Bronchial epithelial cell (primary cell): Measurements from ENCODE around the gene FHL2. TPM values are rescaled to one million over a fixed set of nuclear protein-coding genes. Genes with fewer than 3 reads are reported as not detected.

Experiments
- DNase-seq: peaks from one replicate; pipeline ENCODE4 v3.0.0-alpha.2; 2010; ENCODE audit warnings: low read depth
- FAIRE-seq: peaks from 2 replicates; lab custom pipeline; 2011; peaks lifted over from hg19 to GRCh38; lab: Jason Lieb, UNC
- H3K27me3 ChIP-seq: 2 replicates; pipeline ENCODE4 v1.5.1; 2011; ENCODE audit warnings: low read length; ENCODE audit not compliant: control insufficient read depth, insufficient read depth
- H3K36me3 ChIP-seq: 2 replicates; pipeline ENCODE4 v1.5.1; 2011; ENCODE audit warnings: low read length; ENCODE audit not compliant: control insufficient read depth, insufficient read depth
- H3K4me3 ChIP-seq: 2 replicates; pipeline ENCODE4 v1.5.1; 2011; ENCODE audit warnings: mild to moderate bottlenecking, low read depth, low read length, control low read depth
- CTCF ChIP-seq: IDR thresholded peaks from 2 replicates; pipeline ENCODE4 v1.5.1; 2011; ENCODE audit warnings: mild to moderate bottlenecking, moderate library complexity, low read length, control low read depth, inconsistent platforms; ENCODE audit not compliant: insufficient read depth, severe bottlenecking
- total RNA-seq: library from RNA; depleted of rRNA; stranded (reverse); fragments of >200 nt; gene quantifications from 2 replicates; pipeline ENCODE4 v1.2.1, GENCODE V29; 2014

FHL2 gene
- total RNA-seq, 1 donor from 2014 or later, result 76.9 TPM

GRCh38 chr2:105379741-105380186 lies 19.1 kb downstream of the FHL2 start:
- Histone ChIP-seq H3K4me3 (no peak overlapping the region), H3K27me3 (no peaks in the 10 kb centered on the region), H3K36me3 (peaks cover 16% of the 10 kb centered on the region)
- TF ChIP-seq CTCF, result no peak
- DNase-seq (peak; percentile 55), FAIRE-seq (no peak)

- Histone ChIP-seq H3K36me3 (peaks cover 12% of the 10 kb centered on the region), H3K27me3 (no peaks in the 10 kb centered on the region), H3K4me3 (no peak overlapping the region)
- DNase-seq (peak; percentile 35), FAIRE-seq (no peak)
- TF ChIP-seq CTCF, result no peak
Measured at GRCh38 chr2:105378921-105379383, 19.9 kb downstream of the FHL2 start.

- TF ChIP-seq CTCF, result no peak
- DNase-seq (peak; percentile 30), FAIRE-seq (no peak)
- Histone ChIP-seq H3K4me3 (no peak overlapping the region), H3K36me3 (peaks cover 13% of the 10 kb centered on the region), H3K27me3 (no peaks in the 10 kb centered on the region)
Measured at GRCh38 chr2:105378276-105378840, 20.5 kb downstream of the FHL2 start.

- no peak for TF ChIP-seq CTCF
- FAIRE-seq (no peak), DNase-seq (no peak)
- peaks cover 16% of the 10 kb centered on the region for H3K36me3 ChIP-seq
- no peak overlapping the region for H3K4me3 ChIP-seq
- no peaks in the 10 kb centered on the region for H3K27me3 ChIP-seq
Measured at GRCh38 chr2:105377871-105378270, 21.0 kb downstream of the FHL2 start.

GRCh38 chr2:105376789-105377240 lies 22.0 kb downstream of the FHL2 start:
- no peak for TF ChIP-seq CTCF
- peak; percentile 74 for DNase-seq
- FAIRE-seq, result no peak
- H3K4me3 ChIP-seq, result no peak overlapping the region
- no peaks in the 10 kb centered on the region for H3K27me3 ChIP-seq
- peaks cover 14% of the 10 kb centered on the region for H3K36me3 ChIP-seq

GRCh38 chr2:105376010-105376409 lies 22.8 kb downstream of the FHL2 start:
- FAIRE-seq, result no peak
- TF ChIP-seq CTCF, result no peak
- Histone ChIP-seq H3K36me3 (peaks cover 14% of the 10 kb centered on the region), H3K27me3 (no peaks in the 10 kb centered on the region), H3K4me3 (no peak overlapping the region)
- peak; percentile 37 for DNase-seq
